Measurements from ENCODE around the gene NKD2.

Gene NKD2

DNA sequence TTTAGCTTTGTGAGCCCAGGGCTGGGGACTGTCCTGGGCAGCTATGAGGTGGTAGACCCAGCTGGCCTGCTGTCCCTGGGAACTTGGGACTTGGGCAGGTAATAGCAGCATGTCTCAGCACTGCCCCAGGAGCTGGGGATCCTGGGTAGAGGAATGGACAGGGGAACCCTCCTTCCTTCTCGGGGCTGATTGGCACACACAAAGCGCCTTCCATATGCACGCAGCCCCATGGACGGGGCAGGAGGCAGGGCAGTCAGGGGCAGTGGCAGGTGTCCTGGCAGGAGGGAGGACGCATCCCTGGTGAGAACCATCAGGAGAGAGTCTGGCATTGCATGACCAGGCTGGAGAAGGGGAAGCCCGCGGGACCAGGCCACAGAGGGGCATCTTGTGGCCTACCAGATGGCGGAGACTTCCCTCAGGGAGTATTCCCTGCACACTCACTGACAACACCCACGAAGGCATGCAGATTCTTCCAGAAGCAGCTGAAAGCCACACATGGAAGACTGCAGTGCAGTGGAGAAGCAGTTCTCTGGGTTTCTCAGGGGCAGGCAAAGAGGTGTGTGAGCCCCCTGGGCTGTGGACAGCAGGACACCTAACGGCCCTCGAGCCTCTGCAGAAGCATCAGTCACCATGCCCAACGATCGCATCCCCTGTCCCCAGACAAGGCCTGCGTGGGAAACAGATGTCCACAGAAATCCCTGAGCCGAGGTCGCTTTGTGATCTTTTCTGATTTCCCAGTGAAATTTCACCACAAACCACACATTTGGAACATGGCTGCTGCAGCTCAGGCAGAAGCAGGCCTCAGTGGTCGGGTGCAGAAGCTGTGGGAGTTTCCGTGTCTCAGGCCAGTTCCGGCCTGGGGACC lies 7.0 kb upstream of the NKD2 start:
- no peak for DNase-seq

DNA sequence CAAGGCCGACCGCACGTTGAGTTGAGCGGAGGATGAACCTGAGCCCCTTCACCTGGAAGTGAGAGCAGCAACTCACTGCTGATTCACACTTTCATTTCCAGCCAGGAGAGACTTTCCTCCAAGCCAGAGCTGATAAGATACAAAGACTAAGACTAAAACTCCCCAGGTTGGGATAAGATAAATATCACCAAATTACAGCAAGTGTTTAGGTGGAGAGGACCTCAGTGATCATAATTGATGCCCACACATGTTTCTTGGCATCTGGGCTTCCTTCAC lies 6.4 kb upstream of the NKD2 start:
- no peak for DNase-seq

DNA sequence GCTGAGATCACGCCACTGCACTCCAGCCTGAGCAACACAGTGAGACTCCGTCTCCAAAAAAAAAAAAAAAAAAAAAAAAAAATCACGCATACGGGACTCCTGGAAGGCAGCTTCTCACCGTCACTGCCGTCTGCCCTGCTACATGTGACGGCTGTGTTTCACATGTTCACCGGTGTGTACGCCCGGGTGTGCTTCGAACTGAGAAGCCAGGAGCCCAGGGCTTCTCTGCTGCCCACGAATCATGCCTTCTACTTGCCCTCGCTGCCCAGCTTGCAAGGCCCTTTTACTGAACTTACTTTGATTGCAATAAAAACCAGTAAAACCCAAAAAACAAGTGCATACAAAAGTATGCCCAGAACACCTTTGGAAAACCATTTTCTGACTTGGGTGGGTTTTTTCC lies 5.8 kb upstream of the NKD2 start:
- no peak for DNase-seq

DNA sequence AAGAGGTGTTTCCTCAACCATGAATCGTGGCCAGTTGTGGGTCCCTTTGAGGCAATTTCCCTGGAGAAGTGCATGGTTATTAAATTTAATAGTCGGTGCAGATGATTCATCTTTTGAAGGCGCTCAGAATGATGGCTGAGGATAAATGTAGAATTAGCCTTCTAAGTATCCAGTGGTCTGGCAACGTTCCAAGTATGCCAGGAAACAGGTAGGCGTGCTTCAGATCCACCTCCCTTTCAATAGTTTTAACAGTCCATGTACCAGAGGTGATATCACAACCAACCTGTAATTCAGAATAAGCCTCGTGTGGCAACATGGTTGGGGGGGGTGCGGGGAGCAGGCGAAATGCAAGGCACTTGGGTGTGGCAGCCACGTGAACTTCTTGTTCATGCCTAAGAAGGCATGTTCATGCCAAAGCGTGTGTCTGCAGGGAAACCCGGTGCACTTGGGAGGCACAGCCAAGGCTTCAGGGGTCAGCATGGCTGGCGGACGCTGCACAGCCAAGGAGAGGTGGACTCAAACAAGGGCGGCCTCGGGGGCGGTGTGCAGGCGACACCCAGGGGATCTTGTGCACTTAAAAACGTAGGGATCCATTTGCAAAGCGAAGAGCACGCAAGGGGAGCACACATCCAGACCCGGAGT lies 5.2 kb upstream of the NKD2 start:
- no peak for DNase-seq

DNA sequence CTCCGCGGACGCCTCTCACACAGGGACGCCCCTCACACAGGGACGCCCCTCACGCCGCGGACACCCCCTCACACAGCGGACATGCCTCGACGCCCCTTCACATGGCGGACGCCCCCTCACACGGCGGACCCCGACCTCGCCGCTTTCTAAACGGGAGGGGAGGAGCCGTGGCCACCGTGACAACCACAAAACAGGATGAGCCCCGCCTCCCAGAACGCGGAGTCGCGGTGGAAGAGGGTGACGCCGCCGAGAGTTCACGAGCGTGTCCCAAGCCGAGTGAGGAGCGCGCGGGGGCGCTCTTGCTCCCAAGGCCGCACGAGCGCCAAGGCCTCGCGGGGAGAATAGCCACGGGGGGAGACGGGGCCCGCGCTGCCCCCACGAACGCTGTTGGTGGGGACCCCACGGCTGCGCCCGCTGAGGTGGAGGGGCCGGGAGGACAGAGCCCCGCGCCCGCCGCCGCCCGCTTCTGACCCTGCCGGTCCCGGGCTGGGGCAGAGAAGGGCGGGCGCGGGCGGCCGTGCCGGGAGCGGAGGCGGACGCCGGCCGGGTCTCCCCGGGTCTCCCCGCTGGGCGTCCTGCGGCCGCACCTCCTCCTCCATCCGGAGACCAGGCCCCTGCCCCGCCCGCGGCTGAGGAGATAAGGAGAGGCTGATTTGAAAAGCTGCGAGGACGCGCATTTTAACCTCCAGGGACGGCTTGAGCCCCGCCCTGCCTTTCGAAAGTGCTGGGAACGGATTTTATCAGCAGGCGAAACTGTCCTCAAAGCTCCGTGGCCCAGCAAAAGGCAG lies 3.9 kb upstream of the NKD2 start:
- DNase-seq = peak; percentile 31

DNA sequence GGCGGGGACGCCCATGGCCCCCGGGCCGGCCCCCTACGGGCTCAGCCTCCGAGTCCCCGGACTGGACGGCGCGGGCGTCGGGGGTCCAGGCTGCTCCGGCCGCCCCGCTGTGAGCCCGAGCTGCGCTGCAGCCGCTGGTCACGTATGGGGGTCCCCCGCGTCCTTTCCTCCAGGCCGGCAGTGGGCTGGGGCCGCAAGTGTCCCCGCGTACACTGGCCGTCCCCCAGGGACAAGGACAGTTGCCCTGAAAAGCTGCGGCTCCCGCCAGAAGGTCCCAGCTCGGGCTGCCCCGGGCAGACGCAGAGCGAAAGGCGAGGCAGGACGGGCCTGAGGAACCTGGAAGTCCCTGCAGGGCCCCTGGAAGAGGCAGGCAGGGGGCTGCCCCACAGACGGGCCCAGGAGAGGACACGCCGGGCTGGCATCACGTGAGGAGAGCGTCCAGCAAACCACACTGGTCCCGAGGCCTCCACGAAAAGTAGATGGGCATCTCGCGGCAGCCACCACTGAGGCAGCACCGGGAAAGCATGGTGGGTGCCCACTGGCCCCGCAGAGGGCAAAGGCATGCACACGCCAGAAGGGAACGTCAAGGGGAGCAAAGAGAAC lies 3.3 kb upstream of the NKD2 start:
- no peak for DNase-seq

DNA sequence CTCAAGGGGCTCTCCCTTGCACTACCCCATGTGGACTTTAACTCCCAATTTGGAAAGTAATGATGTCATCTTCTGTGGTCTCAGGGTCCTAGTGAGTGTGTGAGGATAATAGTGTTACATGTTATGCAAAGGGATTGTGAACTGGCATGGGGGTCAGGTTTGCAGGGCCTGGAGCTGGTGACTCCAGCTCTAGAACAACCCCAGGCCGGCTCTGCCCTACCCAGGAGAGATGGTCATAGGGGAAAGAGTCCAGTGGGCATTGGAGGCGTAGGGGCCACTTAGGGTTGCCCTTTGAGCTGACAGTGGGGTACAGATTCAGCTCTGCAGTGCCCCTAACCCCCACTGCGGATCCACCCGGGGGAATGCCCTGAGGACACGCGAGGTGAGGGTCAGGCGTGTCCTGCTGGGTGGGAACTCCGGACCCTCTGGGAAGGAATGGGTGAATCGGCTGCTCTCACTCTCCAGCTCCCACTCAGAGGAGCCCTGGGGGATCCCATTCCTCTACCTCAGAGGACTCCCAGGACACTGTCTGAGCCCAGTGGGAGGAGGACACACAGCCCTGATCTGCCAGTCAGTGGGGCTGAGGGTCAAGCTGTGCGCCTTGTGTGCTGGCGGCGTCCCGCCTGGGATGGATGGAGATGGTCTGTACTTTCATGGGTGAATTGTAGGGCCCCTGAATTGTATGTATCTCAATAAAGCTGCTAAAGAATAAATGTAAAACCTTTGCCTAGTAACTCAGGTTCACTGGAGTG lies 2.5 kb upstream of the NKD2 start:
- DNase-seq = no peak

DNA sequence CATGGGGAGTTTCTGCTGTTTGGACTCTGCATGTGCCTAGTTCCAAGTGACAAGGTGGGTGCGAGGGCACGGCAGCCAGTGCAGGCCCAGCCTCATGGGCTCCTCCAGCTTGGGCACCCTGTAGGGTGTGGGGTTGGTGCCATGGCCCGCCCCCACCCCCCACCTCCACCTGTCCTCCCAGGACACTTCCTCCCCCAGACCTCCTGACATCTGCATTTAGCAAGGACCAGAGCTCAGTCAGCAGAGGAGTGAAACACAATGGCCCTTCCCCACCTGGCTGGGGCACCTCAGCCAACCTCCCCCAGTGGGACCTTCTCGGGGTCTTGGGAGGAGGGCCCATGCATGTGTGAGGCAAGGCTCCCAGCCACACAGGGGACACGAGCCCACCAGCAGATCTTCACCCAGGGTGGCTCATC lies 1.9 kb upstream of the NKD2 start:
- no peak for DNase-seq

DNA sequence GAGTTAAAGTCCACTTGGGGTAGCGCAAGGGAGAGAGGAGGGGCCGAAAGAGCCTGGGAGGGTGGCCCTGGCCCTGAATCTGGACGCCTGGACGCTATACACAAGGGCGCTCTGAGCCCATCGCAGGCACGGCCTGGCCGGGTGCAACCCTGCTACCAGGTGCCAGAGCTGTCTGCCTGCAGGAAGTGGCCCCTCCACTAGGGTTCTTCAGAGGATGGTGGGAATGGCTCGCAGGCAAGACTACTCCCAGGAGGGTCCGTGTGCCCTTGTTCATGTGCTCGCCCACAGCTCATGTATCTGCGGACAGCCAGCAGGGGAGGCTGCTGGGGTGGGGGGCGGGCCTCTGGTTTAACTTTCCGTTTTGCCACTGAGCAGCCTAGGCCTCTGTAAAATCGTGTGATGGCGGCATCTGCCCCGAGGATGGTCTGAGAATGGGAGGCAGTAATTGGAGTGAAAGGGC lies 1.4 kb upstream of the NKD2 start:
- DNase-seq = no peak

DNA sequence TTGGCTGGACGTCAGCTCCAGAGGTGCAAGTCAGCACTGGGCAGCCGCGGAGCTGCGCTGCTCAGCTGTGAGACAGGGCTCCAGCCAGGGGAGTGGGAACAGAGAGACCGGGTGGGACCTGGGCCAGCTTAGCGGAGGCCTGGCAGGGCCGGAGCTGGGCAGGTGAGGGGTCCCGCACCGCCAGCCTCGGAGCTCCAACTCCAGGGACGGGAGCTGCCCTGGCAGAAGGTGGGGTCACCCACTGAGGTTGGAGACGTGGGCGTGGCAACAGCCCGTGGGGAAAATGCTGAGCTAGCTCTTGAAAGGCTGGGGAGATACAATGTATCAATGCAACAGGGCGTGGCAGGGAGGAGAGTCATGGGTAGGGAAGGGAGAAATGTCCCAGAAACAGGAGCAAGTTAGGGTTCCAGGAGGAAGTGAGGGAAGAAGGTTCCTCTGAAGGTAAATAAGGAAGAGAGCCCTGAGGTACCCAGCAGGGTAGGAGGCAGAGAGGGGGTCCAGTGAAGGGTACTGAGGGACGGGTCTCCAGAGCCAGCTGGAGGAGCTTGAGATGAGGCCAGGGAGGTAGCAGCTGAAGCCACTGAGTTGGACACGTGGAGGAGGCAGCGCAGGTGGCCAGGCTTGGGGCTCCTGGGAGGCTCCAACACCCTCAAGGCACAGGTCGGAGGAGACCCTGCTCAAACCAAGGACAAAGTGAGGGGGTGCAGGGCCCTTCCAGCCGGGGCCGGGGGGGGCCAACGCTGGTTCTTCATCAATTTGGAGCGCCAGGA lies 736 bp upstream of the NKD2 start:
- no peak for DNase-seq

DNA sequence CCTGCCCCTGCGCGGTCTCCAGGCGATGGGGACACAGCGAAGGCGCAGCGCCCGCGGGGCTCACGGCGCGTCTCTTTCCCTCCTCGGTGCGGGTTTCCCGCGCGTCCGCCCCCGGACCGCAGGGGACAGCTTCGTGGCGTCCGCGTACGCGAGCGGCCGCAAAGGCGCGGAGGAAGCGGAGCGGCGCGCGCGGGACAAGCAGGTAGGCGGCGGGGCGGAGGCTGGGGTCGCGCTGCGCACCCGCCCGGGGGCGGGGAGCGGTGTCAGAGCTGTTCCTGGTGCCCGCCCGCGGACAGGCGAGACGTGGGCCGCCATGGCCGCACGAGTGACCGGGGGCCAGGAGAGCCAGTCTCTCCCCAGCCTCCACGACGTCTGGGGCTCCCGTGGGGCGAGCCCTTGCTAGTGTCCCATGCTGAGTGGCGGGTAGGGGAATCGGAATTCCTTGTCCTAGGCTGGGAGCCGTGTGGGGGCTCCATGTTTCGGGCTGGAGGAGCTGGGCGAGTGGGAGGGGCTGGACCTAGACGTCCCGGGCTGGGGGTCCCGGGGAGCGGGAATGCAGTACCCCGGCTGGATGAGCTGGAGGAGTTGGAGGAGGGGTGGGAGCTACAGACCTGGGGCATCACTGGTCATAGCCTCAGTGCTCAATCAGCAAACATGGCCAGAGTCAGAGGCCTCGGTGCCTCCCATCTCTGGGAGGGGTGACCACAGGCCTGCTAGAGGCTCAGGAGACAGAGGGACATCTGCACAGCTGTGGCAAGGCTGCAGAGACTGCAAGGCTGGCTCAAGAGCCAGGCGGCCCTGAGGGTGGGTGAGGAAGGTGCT lies 968 bp downstream of the NKD2 start:
- DNase-seq = no peak

DNA sequence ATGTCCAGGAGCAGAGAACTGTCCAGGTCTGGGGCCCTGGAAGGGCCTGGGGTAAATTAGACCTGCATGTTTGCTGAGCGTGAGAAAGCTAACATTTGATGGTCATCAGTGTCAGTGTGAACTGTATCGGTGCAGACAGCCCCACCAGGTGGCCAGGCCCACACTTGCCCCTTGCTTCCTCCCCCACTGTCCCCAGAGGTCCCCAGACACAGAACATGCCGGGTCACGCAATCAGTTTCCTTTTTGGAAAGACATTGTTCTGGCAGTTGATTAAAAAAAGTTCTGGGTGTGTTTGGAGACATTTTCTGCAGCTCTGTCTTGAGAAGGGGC lies 1.5 kb downstream of the NKD2 start:
- DNase-seq = no peak

DNA sequence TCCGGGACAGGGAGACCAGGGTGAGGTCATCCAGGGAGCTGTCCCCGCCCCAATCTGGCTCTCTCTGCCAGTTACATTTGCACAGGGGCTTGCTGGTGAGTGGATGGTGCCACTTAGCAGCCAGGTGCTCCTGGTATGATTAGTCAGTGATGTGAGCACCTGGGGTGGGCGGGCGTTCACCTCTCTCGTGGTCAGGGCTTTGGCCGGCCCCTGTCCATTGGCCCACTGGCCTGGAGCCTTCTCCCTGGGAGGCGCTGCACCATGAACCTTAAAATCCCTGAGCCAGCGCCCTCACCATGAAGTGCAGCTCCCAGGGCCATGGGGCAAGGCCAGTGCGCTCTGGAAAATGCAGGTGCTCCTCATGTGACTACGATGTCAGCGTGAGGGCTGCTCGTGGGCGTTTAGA lies 2.0 kb downstream of the NKD2 start:
- no peak for DNase-seq

DNA sequence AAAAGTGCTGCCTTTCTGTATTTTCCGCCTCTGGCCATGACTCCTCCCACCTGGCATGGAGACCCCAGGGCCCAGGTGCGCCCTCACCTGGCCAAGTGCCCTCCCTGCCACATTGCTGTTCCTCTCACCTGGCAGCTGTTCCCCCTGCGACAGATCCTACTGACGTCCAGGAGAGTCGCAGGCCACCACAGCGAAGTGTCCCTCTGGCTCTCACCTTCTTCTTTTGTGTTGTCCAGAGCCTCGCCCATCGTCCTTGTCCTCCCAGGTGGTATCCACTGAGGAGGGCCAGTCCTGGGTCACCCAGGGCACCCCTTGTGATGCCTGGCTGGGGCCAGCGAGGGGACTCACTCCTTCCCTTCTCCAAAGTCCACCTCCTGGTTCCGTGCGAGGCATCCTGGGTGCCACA lies 2.6 kb downstream of the NKD2 start:
- peak; percentile 7 for DNase-seq

DNA sequence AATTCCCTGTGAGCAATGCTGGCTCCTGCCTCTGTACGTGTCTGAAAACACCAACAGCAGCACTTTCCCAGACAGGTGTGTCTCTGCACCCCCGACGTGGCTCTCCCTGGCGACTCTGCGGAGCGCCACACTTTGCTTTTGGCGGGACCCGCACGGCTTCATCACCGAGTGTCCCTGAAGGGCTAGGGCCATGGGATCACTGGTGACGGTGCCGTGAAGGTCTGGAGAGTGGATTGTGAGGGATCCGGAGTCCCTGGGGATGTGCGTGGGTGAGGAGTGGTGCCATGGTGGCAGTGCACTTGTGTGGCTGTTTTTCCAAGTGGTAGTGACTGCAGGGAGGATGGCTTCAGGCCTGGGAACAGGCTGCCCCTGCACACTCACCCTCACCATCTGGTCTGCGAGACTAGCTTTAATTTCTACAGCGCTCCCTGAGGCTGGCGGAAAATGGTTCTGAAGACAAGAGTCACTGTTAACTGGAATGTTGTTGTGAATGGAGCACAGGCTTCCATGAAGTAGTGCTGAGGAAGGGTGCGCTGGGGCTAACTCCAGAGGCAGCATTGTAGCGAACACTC lies 3.2 kb downstream of the NKD2 start:
- no peak for DNase-seq

DNA sequence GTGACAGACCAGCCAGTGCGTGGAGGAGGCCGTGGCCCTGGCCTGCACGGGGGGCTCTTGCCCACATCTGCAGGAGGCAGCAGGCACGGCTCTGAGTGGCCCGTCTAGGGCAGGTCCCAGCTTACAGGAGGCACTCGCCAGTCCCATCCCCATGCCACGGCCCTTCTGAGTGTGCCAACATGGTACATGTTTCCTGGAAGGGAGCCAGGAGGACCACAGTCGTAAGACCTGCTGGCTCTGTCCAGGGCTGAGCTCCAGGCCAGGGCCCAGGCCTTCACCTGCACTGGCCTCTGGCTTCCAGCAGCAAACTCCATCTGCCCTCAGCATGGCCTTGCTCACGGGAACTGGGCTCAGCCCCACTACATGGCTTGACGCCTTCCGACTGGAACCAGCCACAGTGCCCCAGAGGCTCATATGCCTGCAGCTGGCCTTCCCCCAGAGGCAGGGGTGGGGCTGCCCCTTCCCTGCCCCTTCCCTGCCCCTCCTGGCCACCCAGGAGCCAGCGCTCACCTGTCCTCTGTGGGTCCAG lies 3.8 kb downstream of the NKD2 start:
- DNase-seq = no peak

DNA sequence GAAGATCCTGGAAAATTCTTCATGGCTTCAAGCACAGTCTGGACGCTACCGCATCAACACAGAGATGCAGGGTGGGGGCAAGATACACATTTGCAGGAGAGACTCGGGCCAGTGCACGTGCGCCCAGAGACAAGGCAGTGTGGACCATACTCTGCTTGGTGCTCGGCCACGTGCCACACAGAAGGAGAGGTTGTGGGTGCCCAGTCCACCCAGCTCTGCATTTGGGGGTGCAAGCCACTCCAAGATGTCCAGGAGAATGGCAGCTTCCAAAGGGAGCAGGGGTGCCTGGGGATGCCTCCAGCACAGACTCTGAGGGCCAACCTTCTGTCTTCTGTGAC lies 4.3 kb downstream of the NKD2 start:
- no peak for DNase-seq

DNA sequence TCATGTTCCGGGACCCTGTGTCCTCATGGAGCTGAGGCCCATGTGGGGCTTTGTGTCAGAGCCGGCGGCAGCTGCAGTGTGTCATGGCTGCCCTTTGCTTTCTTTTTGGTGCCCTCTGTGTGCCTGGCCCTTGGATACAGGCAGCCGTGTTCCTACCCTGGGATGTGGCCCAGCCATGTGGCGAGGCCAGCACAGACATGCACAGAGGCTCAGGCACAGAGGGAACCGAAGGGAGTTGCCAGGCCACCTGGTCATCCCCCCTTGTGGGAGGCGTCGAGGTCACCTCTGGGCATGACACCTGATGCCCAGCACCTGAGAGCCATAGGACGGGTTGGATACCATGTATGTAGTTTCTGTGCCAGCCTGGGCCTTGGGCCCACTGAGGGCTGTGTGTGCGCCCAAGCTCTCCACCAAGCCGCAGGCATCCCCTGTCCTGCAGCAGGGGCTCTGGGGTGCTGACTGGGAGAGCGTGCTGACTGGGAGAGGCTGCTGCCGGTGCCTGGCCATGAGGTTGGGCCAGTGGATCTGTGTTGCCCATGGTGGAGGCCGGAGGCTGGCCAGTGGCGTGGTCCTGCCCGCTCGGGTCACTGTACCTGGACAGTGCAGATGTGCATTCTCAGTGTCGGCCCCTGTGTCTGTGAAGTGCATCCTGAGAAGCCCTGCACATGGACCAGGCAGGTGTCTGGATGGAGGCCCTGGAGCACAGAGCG lies 4.8 kb downstream of the NKD2 start:
- no peak for DNase-seq

DNA sequence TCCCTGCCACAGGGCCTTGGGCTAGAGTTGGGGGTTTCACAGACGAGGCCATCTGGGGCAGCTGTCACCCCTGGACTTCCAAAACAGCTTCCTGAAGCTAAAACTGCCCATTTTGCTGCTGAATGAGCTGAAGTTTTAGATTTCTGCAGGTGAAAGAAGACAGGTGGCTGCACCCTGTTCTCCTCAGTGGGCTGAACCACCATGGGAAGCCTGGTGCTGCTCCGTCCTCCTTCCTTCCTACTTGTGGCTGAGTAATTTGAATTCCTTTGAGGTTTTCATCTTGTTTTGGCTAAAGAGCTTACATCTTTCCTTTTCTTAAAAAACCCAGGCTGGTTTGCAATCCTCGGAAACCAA lies 5.3 kb downstream of the NKD2 start:
- no peak for DNase-seq

DNA sequence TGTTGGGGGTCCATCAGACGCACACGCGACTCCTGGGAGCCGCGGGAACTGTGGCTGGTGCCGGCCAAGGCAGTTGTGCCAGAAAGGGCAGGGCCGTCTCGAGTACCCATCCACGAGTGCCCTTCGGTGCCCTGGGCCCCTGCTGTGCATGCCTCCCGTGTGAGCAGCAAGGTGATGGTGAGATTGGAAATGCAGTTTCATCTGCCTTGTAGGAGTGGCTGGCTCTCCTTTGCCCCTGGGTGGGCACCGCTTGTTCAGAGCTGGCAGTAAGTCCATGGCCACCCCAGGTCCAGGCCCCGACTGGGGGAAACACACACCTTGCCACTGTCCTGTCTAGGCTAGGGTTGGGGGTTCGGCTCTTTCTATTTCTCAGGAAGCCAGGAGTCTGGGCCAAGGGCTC lies 5.7 kb downstream of the NKD2 start:
- DNase-seq = no peak
